NT2/D1 (cell line): ENCODE data around the gene PRR9.

ENCODE experiments used
- SUZ12 ChIP-seq: IDR thresholded peaks from 2 replicates; pipeline ENCODE4 v1.6.1; 2011; ENCODE audit not compliant: insufficient read length, insufficient read depth; ENCODE audit errors: extremely low read depth
- YY1 ChIP-seq: IDR thresholded peaks from 2 replicates; pipeline ENCODE4 v1.6.1; 2011; ENCODE audit not compliant: insufficient read length, insufficient read depth
- ZNF274 ChIP-seq: IDR thresholded peaks from 2 replicates; pipeline ENCODE4 v1.6.1; 2011; ENCODE audit warnings: mild to moderate bottlenecking, low read depth, low read length

DNA sequence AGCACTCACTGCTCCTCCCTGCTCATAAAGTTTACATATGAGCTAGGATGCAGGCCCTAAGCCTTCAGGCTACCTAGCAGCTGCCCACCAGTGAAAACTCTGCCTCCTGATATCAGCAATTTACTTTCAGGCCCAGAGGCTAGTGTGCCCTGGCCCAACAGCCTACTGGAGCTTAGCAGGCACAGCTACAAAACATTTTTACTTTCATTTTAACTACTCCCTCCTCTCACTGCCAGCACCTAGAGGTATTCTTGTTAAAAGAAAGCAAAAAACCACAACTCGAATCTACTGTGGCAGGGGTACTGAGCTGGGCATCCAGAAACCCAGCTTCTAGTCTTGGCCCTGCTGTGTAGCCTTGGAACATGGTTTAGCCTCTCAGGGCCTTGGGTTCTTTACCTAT lies 36.3 kb downstream of the PRR9 start:
- TF ChIP-seq YY1 (no peak), SUZ12 (no peak), ZNF274 (no peak)
